ENCODE measurements around the gene IL11. TPM values are rescaled to one million over a fixed set of nuclear protein-coding genes. Genes with fewer than 3 reads are reported as not detected.
"Not testable (repeated sequence)": the region's sequence is repeated elsewhere in the genome, so short reads cannot be mapped to it uniquely, and the experiment has no call there.

The IL11 gene
- total RNA-seq, 1 donor from 2014 or later, result not detected

GRCh38 chr19:55406826-55407549 lies 36.7 kb upstream of the IL11 start:
- peak overlapping the region; percentile 93 for H3K27ac ChIP-seq (ENCODE audit: low read depth, low read length)
- peak overlapping the region; percentile 60 to 79 (median 75) for H3K4me3 ChIP-seq (ENCODE audit: low read length in 3 of 3)
- peaks cover 11 to 15% (median 15%) of the 10 kb centered on the region in 3 donors for H3K4me1 ChIP-seq (ENCODE audit: control insufficient read depth in 3 of 3, insufficient read depth in 3 of 3, low read length in 3 of 3)
- peaks cover 5 to 17% (median 8%) of the 10 kb centered on the region in 3 donors for H3K36me3 ChIP-seq (ENCODE audit: control insufficient read depth in 3 of 3, insufficient read depth in 3 of 3, low read length in 3 of 3)
- peak overlapping the region; percentile 70 to 82 (median 75) for H3K9ac ChIP-seq (ENCODE audit: low read depth in 1 of 3, low read length in 3 of 3)
- peaks cover 0 to 5% (median 0%) of the 10 kb centered on the region in 3 donors for H3K27me3 ChIP-seq (ENCODE audit: control insufficient read depth in 3 of 3, insufficient read depth in 3 of 3, low read length in 3 of 3)
- no peaks in the 10 kb centered on the region for H3K9me3 ChIP-seq (ENCODE audit: control insufficient read depth in 3 of 3, low read length in 3 of 3)

GRCh38 chr19:55406091-55406825 lies 36.0 kb upstream of the IL11 start:
- Histone ChIP-seq H3K36me3 (ENCODE audit: control insufficient read depth in 3 of 3, insufficient read depth in 3 of 3, low read length in 3 of 3) (peaks cover 5 to 17% (median 8%) of the 10 kb centered on the region in 3 donors), H3K4me3 (ENCODE audit: low read length in 3 of 3) (peak overlapping the region; percentile 60 to 79 (median 75)), H3K4me1 (ENCODE audit: control insufficient read depth in 3 of 3, insufficient read depth in 3 of 3, low read length in 3 of 3) (peaks cover 11 to 15% (median 15%) of the 10 kb centered on the region in 3 donors), H3K27me3 (ENCODE audit: control insufficient read depth in 3 of 3, insufficient read depth in 3 of 3, low read length in 3 of 3) (peaks cover 0 to 5% (median 0%) of the 10 kb centered on the region in 3 donors), H3K9ac (ENCODE audit: low read depth in 1 of 3, low read length in 3 of 3) (peak overlapping the region in 1 of 3 donors; percentile 82), H3K9me3 (ENCODE audit: control insufficient read depth in 3 of 3, low read length in 3 of 3) (no peaks in the 10 kb centered on the region), H3K27ac (ENCODE audit: low read depth, low read length) (no peak overlapping the region)

GRCh38 chr19:55405638-55406037 lies 35.4 kb upstream of the IL11 start:
- Histone ChIP-seq H3K4me3 (ENCODE audit: low read length in 3 of 3) (no peak overlapping the region), H3K9ac (ENCODE audit: low read depth in 1 of 3, low read length in 3 of 3) (peak overlapping the region in 1 of 3 donors; percentile 16), H3K36me3 (ENCODE audit: control insufficient read depth in 3 of 3, insufficient read depth in 3 of 3, low read length in 3 of 3) (peaks cover 6 to 17% (median 8%) of the 10 kb centered on the region in 3 donors)

GRCh38 chr19:55402509-55402908 lies 32.2 kb upstream of the IL11 start:
- Histone ChIP-seq H3K36me3 (ENCODE audit: control insufficient read depth in 3 of 3, insufficient read depth in 3 of 3, low read length in 3 of 3) (peaks cover 8 to 17% (median 10%) of the 10 kb centered on the region in 3 donors), H3K27ac (ENCODE audit: low read depth, low read length) (no peak overlapping the region), H3K4me3 (ENCODE audit: low read length in 3 of 3) (no peak overlapping the region), H3K9me3 (ENCODE audit: control insufficient read depth in 3 of 3, low read length in 3 of 3) (no peaks in the 10 kb centered on the region), H3K4me1 (ENCODE audit: control insufficient read depth in 3 of 3, insufficient read depth in 3 of 3, low read length in 3 of 3) (peaks cover 6 to 9% (median 8%) of the 10 kb centered on the region in 3 donors), H3K9ac (ENCODE audit: low read depth in 1 of 3, low read length in 3 of 3) (no peak overlapping the region), H3K27me3 (ENCODE audit: control insufficient read depth in 3 of 3, insufficient read depth in 3 of 3, low read length in 3 of 3) (no peaks in the 10 kb centered on the region)

More at GRCh38 chr19:55405638-55406037, 35.4 kb upstream of the IL11 start:
- Histone ChIP-seq H3K27me3 (ENCODE audit: control insufficient read depth in 3 of 3, insufficient read depth in 3 of 3, low read length in 3 of 3) (peaks cover 0 to 5% (median 0%) of the 10 kb centered on the region in 3 donors), H3K9me3 (ENCODE audit: control insufficient read depth in 3 of 3, low read length in 3 of 3) (no peaks in the 10 kb centered on the region), H3K4me1 (ENCODE audit: control insufficient read depth in 3 of 3, insufficient read depth in 3 of 3, low read length in 3 of 3) (peaks cover 11 to 15% (median 15%) of the 10 kb centered on the region in 3 donors), H3K27ac (ENCODE audit: low read depth, low read length) (no peak overlapping the region)

- not testable (repeated sequence) for H3K4me1 ChIP-seq (ENCODE audit: control insufficient read depth in 3 of 3, insufficient read depth in 3 of 3, low read length in 3 of 3); H3K27ac ChIP-seq (ENCODE audit: low read depth, low read length); H3K4me3 ChIP-seq (ENCODE audit: low read length in 3 of 3); H3K9me3 ChIP-seq (ENCODE audit: control insufficient read depth in 3 of 3, low read length in 3 of 3); H3K27me3 ChIP-seq (ENCODE audit: control insufficient read depth in 3 of 3, insufficient read depth in 3 of 3, low read length in 3 of 3); H3K9ac ChIP-seq (ENCODE audit: low read depth in 1 of 3, low read length in 3 of 3)
- peaks cover 8 to 17% (median 10%) of the 10 kb centered on the region in 3 donors for H3K36me3 ChIP-seq (ENCODE audit: control insufficient read depth in 3 of 3, insufficient read depth in 3 of 3, low read length in 3 of 3)
These were observed 31.1 kb upstream of the IL11 start for GRCh38 chr19:55401390-55401789.

GRCh38 chr19:55400281-55401087 lies 30.2 kb upstream of the IL11 start:
- H3K27ac ChIP-seq (ENCODE audit: low read depth, low read length), result no peak overlapping the region
- peaks cover 6 to 16% (median 8%) of the 10 kb centered on the region in 3 donors for H3K36me3 ChIP-seq (ENCODE audit: control insufficient read depth in 3 of 3, insufficient read depth in 3 of 3, low read length in 3 of 3)
- no peaks in the 10 kb centered on the region for H3K27me3 ChIP-seq (ENCODE audit: control insufficient read depth in 3 of 3, insufficient read depth in 3 of 3, low read length in 3 of 3)
- no peaks in the 10 kb centered on the region for H3K9me3 ChIP-seq (ENCODE audit: control insufficient read depth in 3 of 3, low read length in 3 of 3)
- no peaks in the 10 kb centered on the region for H3K4me1 ChIP-seq (ENCODE audit: control insufficient read depth in 3 of 3, insufficient read depth in 3 of 3, low read length in 3 of 3)
- no peak overlapping the region for H3K4me3 ChIP-seq (ENCODE audit: low read length in 3 of 3)
- H3K9ac ChIP-seq (ENCODE audit: low read depth in 1 of 3, low read length in 3 of 3), result no peak overlapping the region

- Histone ChIP-seq H3K27ac (ENCODE audit: low read depth, low read length) (no peak overlapping the region), H3K4me1 (ENCODE audit: control insufficient read depth in 3 of 3, insufficient read depth in 3 of 3, low read length in 3 of 3) (no peaks in the 10 kb centered on the region), H3K9me3 (ENCODE audit: control insufficient read depth in 3 of 3, low read length in 3 of 3) (no peaks in the 10 kb centered on the region), H3K4me3 (ENCODE audit: low read length in 3 of 3) (no peak overlapping the region), H3K9ac (ENCODE audit: low read depth in 1 of 3, low read length in 3 of 3) (no peak overlapping the region), H3K36me3 (ENCODE audit: control insufficient read depth in 3 of 3, insufficient read depth in 3 of 3, low read length in 3 of 3) (peaks cover 4 to 10% (median 8%) of the 10 kb centered on the region in 3 donors), H3K27me3 (ENCODE audit: control insufficient read depth in 3 of 3, insufficient read depth in 3 of 3, low read length in 3 of 3) (no peaks in the 10 kb centered on the region)
These were observed 28.1 kb upstream of the IL11 start for GRCh38 chr19:55398200-55398925.

- no peaks in the 10 kb centered on the region for H3K27me3 ChIP-seq (ENCODE audit: control insufficient read depth in 3 of 3, insufficient read depth in 3 of 3, low read length in 3 of 3)
- no peaks in the 10 kb centered on the region for H3K9me3 ChIP-seq (ENCODE audit: control insufficient read depth in 3 of 3, low read length in 3 of 3)
- peaks cover 9 to 30% (median 15%) of the 10 kb centered on the region in 3 donors for H3K4me1 ChIP-seq (ENCODE audit: control insufficient read depth in 3 of 3, insufficient read depth in 3 of 3, low read length in 3 of 3)
- H3K27ac ChIP-seq (ENCODE audit: low read depth, low read length), result no peak overlapping the region
- no peak overlapping the region for H3K9ac ChIP-seq (ENCODE audit: low read depth in 1 of 3, low read length in 3 of 3)
- H3K36me3 ChIP-seq (ENCODE audit: control insufficient read depth in 3 of 3, insufficient read depth in 3 of 3, low read length in 3 of 3), result peaks cover 18 to 37% (median 22%) of the 10 kb centered on the region in 3 donors
- H3K4me3 ChIP-seq (ENCODE audit: low read length in 3 of 3), result no peak overlapping the region
These were observed 22.8 kb upstream of the IL11 start for GRCh38 chr19:55392820-55393761.
